ENCODE measurements around the gene ACER2. TPM values are rescaled to one million over a fixed set of nuclear protein-coding genes. Genes with fewer than 3 reads are reported as not detected.
"Not testable (repeated sequence)": the region's sequence is repeated elsewhere in the genome, so short reads cannot be mapped to it uniquely, and the experiment has no call there.

Gene ACER2
- total RNA-seq, 1 donor from 2014 or later, result 9.6 TPM

DNA sequence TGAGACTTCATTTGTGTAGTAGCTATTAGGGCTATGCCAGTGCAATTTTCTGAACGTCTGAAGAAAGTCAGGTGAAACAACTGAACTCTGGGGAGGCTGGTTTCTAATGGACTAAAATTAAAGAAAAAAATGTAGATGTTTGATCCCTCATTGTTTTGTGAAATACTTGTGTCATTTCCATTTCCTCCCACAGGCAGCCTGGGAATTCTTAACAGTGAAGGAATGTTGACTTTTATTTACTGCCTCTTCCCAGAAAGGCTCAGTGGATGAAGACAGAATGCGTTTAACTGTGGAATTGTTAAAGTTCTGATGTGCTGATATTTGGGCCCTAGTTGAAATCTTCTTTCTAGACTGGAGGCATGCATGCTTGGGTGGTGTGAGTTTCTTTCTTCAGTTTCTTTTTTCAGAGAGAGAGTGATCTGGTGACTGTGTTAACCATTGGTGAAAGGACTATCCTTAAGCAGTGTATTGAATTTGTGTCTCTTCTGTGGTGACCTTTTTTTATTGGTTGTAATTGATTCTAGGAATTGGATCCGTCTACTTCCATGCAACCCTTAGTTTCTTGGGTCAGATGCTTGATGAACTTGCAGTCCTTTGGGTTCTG is 15.5 kb downstream of the ACER2 start:
- no peak for DNase-seq (ENCODE audit: low spot score)
- Mint-ChIP-seq H3K4me3 (ENCODE audit: unreplicated experiment) (peak overlapping the region; percentile 3), H3K9me3 (ENCODE audit: unreplicated experiment) (peaks cover 7% of the 10 kb centered on the region), H3K36me3 (ENCODE audit: low read depth, unreplicated experiment) (peaks cover 23% of the 10 kb centered on the region), H3K27me3 (ENCODE audit: unreplicated experiment) (peaks cover 2% of the 10 kb centered on the region), H3K4me1 (ENCODE audit: unreplicated experiment) (peaks cover 15% of the 10 kb centered on the region), H3K27ac (ENCODE audit: unreplicated experiment) (peak overlapping the region; percentile 38)
- TF ChIP-seq CTCF (IDR thresholded peaks at IDR 0.05; ENCODE audit: unreplicated experiment), result no peak

- TF ChIP-seq CTCF (IDR thresholded peaks at IDR 0.05; ENCODE audit: unreplicated experiment), result no peak
- H3K36me3 Mint-ChIP-seq (ENCODE audit: low read depth, unreplicated experiment), result peaks cover 27% of the 10 kb centered on the region
These were observed 20.8 kb downstream of the ACER2 start for GRCh38 chr9:19429595-19429994.

GRCh38 chr9:19430201-19430760 is 21.5 kb downstream of the ACER2 start:
- H3K9me3 Mint-ChIP-seq (ENCODE audit: unreplicated experiment), result peaks cover 7% of the 10 kb centered on the region
- peaks cover 10% of the 10 kb centered on the region for H3K4me1 Mint-ChIP-seq (ENCODE audit: unreplicated experiment)
- no peak overlapping the region for H3K27ac Mint-ChIP-seq (ENCODE audit: unreplicated experiment)
- TF ChIP-seq CTCF (IDR thresholded peaks at IDR 0.05; ENCODE audit: unreplicated experiment), result no peak
- H3K4me3 Mint-ChIP-seq (ENCODE audit: unreplicated experiment), result no peak overlapping the region
- peaks cover 4% of the 10 kb centered on the region for H3K27me3 Mint-ChIP-seq (ENCODE audit: unreplicated experiment)
- no peak for DNase-seq (ENCODE audit: low spot score)
- H3K36me3 Mint-ChIP-seq (ENCODE audit: low read depth, unreplicated experiment), result peaks cover 31% of the 10 kb centered on the region

More at GRCh38 chr9:19429595-19429994, 20.8 kb downstream of the ACER2 start:
- no peak for DNase-seq (ENCODE audit: low spot score)
- Mint-ChIP-seq H3K4me3 (ENCODE audit: unreplicated experiment) (no peak overlapping the region), H3K27ac (ENCODE audit: unreplicated experiment) (no peak overlapping the region), H3K27me3 (ENCODE audit: unreplicated experiment) (peaks cover 4% of the 10 kb centered on the region), H3K4me1 (ENCODE audit: unreplicated experiment) (peaks cover 11% of the 10 kb centered on the region), H3K9me3 (ENCODE audit: unreplicated experiment) (peaks cover 7% of the 10 kb centered on the region)

- Mint-ChIP-seq H3K36me3 (ENCODE audit: low read depth, unreplicated experiment) (peaks cover 27% of the 10 kb centered on the region), H3K27me3 (ENCODE audit: unreplicated experiment) (peaks cover 3% of the 10 kb centered on the region), H3K4me3 (ENCODE audit: unreplicated experiment) (no peak overlapping the region), H3K27ac (ENCODE audit: unreplicated experiment) (no peak overlapping the region), H3K9me3 (ENCODE audit: unreplicated experiment) (peaks cover 5% of the 10 kb centered on the region), H3K4me1 (ENCODE audit: unreplicated experiment) (peaks cover 10% of the 10 kb centered on the region)
- no peak for TF ChIP-seq CTCF (IDR thresholded peaks at IDR 0.05; ENCODE audit: unreplicated experiment)
- DNase-seq (ENCODE audit: low spot score), result no peak
These were observed 22.8 kb downstream of the ACER2 start for GRCh38 chr9:19431361-19432171.

DNA sequence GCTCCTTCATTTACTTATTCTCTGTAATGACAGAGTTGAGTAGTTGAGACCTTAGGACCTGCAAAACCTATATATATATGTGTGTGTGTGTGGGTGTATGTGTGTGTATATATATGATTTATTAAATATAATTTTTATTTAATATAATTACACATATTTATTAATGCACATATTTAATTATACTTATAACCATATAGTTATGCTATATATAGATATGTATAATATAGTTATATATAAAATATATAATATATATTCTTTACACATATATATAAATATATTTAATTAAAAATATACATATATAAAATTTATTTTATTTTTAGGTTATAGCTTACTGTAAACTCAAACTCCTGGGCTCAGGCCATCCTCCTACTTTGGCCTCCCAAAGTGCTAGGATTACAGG is 23.7 kb downstream of the ACER2 start:
- peaks cover 3% of the 10 kb centered on the region for H3K27me3 Mint-ChIP-seq (ENCODE audit: unreplicated experiment)
- H3K36me3 Mint-ChIP-seq (ENCODE audit: low read depth, unreplicated experiment), result peaks cover 27% of the 10 kb centered on the region
- peak overlapping the region; percentile 17 for H3K4me3 Mint-ChIP-seq (ENCODE audit: unreplicated experiment)
- TF ChIP-seq CTCF (IDR thresholded peaks at IDR 0.05; ENCODE audit: unreplicated experiment), result no peak
- peaks cover 10% of the 10 kb centered on the region for H3K4me1 Mint-ChIP-seq (ENCODE audit: unreplicated experiment)
- no peak overlapping the region for H3K27ac Mint-ChIP-seq (ENCODE audit: unreplicated experiment)
- no peaks in the 10 kb centered on the region for H3K9me3 Mint-ChIP-seq (ENCODE audit: unreplicated experiment)
- DNase-seq (ENCODE audit: low spot score), result no peak

DNA sequence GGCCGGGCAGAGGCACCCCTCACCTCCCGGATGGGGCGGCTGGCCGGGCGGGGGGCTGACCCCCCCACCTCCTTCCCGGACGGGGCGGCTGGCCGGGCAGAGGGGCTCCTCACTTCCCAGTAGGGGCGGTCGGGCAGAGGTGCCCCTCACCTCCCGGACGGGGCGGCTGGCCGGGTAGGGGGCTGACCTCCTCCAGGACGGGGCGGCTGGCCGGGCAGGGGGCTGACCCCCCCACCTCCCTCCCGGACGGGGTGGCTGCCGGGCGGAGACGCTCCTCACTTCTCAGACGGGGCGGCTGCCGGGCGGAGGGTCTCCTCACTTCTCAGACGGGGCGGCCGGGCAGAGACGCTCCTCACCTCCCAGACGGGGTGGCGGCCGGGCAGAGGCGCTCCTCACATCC is 24.9 kb downstream of the ACER2 start:
- not testable (repeated sequence) for H3K27me3 Mint-ChIP-seq (ENCODE audit: unreplicated experiment); H3K4me3 Mint-ChIP-seq (ENCODE audit: unreplicated experiment); H3K9me3 Mint-ChIP-seq (ENCODE audit: unreplicated experiment); DNase-seq (ENCODE audit: low spot score); H3K4me1 Mint-ChIP-seq (ENCODE audit: unreplicated experiment); H3K27ac Mint-ChIP-seq (ENCODE audit: unreplicated experiment)
- H3K36me3 Mint-ChIP-seq (ENCODE audit: low read depth, unreplicated experiment), result peaks cover 23% of the 10 kb centered on the region
